SK-N-SH (cell line): ENCODE results near the gene TUBB4A. TPM values are rescaled to one million over a fixed set of nuclear protein-coding genes. Genes with fewer than 3 reads are reported as not detected.

Experiments
- CTCF ChIA-PET: fragments of 300-600, 350-600 bp; formaldehyde crosslinking; extraction: SDS; loops from one replicate; lab custom pipeline; 2021; lab: Yijun Ruan, JAX
- POLR2A ChIA-PET: fragments of 350-600 bp; sonication (Branson Sonifier 250); formaldehyde crosslinking; extraction: SDS; loops from one replicate; lab custom pipeline; 2020; ENCODE audit warnings: antibody characterized with exemption, inconsistent platforms; lab: Yijun Ruan, JAX
- DNase-seq: peaks from one replicate; pipeline ENCODE4 v3.0.0; 2012
- H2AFZ ChIP-seq: fragments of 200-600 bp; sonication (generic); 2 replicates; pipeline ENCODE4 v1.8.1; 2016; ENCODE audit warnings: antibody characterized with exemption, mild to moderate bottlenecking, low read depth
- H3F3A ChIP-seq: fragments of 200-600 bp; sonication (generic); replicated peaks from 2 replicates; pipeline ENCODE3; 2016; ENCODE audit warnings: antibody characterized with exemption, mild to moderate bottlenecking; ENCODE audit not compliant: insufficient read depth
- H3K27ac ChIP-seq, 2 experiments: fragments of 200-500 bp in 1 of 2; fragments of 200-600 bp in 1 of 2; sonication (Bioruptor generic) in 1 of 2; sonication (generic), shearing (Covaris generic) in 1 of 2; 2 replicates each; pipeline versions ENCODE4 v1.5.1 to v1.6.1; 2014 to 2016; ENCODE audit warnings: low read depth in 2 of 2, inconsistent platforms in 1 of 2, low read length in 1 of 2, mild to moderate bottlenecking in 1 of 2, mixed read lengths in 1 of 2
- H3K27me3 ChIP-seq: fragments of 200-600 bp; sonication (generic), shearing (Covaris generic); 2 replicates; pipeline ENCODE4 v1.6.1; 2016; ENCODE audit warnings: mixed run types; ENCODE audit not compliant: insufficient read depth
- H3K36me3 ChIP-seq, 2 experiments: fragments of 200-500 bp in 1 of 2; fragments of 200-600 bp in 1 of 2; sonication (Bioruptor generic) in 1 of 2; sonication (generic) in 1 of 2; replicated peaks in 1 of 2; 2 replicates each; pipeline versions ENCODE3 to v1.5.1; 2014 to 2016; ENCODE audit warnings: low read length in 1 of 2, mild to moderate bottlenecking in 1 of 2; ENCODE audit not compliant: insufficient read depth in 2 of 2, control insufficient read depth in 1 of 2
- H3K4me1 ChIP-seq, 2 experiments: fragments of 200-500 bp in 1 of 2; fragments of 200-600 bp in 1 of 2; sonication (Bioruptor generic) in 1 of 2; sonication (generic), shearing (Covaris generic) in 1 of 2; 2 replicates each; pipeline versions ENCODE4 v1.5.1 to v1.6.1; 2014 to 2016; ENCODE audit warnings: low read depth in 1 of 2, low read length in 1 of 2, mixed run types in 1 of 2; ENCODE audit not compliant: insufficient read depth in 2 of 2, control insufficient read depth in 1 of 2
- H3K4me2 ChIP-seq: fragments of 200-600 bp; sonication (generic), shearing (Covaris generic); 2 replicates; pipeline ENCODE4 v1.6.1; 2017; ENCODE audit warnings: mixed run types
- H3K4me3 ChIP-seq, 2 experiments: fragments of 200-500 bp in 1 of 2; fragments of 200-600 bp in 1 of 2; sonication (Bioruptor generic) in 1 of 2; sonication (generic), shearing (Covaris generic) in 1 of 2; 2 replicates each; pipeline versions ENCODE4 v1.5.1 to v1.8.1; 2014 to 2016; ENCODE audit warnings: low read depth in 2 of 2, inconsistent platforms in 1 of 2, low read length in 1 of 2, mild to moderate bottlenecking in 1 of 2, mixed read lengths in 1 of 2, moderate library complexity in 1 of 2
- H3K79me2 ChIP-seq: fragments of 200-600 bp; sonication (generic); 2 replicates; pipeline ENCODE4 v1.8.1; 2017; ENCODE audit warnings: mild to moderate bottlenecking; ENCODE audit not compliant: insufficient read depth
- H3K9ac ChIP-seq: fragments of 200-600 bp; sonication (generic); 2 replicates; pipeline ENCODE4 v1.6.1; 2017; ENCODE audit warnings: mixed run types
- H3K9me2 ChIP-seq: fragments of 200-600 bp; sonication (generic); 2 replicates; pipeline ENCODE4 v1.6.1; 2017; ENCODE audit warnings: mixed run types
- H3K9me3 ChIP-seq: fragments of 200-600 bp; sonication (generic); 2 replicates; pipeline ENCODE4 v1.6.1; 2017; ENCODE audit warnings: mixed run types, mild to moderate bottlenecking, moderate library complexity
- H4K20me1 ChIP-seq: fragments of 200-600 bp; sonication (generic); 2 replicates; pipeline ENCODE4 v1.6.1; 2017; ENCODE audit warnings: mild to moderate bottlenecking, mixed run types; ENCODE audit not compliant: insufficient read depth
- CTCF ChIP-seq: fragments of 200-600 bp; sonication (generic); IDR thresholded peaks from 2 replicates; pipeline ENCODE4 v1.6.1; 2017; ENCODE audit warnings: antibody characterized with exemption, mild to moderate bottlenecking, moderate library complexity
- EP300 ChIP-seq, 2 experiments: IDR thresholded peaks; 2 replicates each; pipeline versions ENCODE4 v1.4.0 to v1.6.1; 2012; ENCODE audit warnings: borderline replicate concordance in 1 of 2, low read depth in 1 of 2, low read length in 1 of 2
- EZH2phosphoT487 ChIP-seq: fragments of 200-600 bp; sonication (generic); IDR thresholded peaks from 2 replicates; pipeline ENCODE4 v1.6.1; 2017; ENCODE audit warnings: low read depth, mixed run types, mild to moderate bottlenecking, antibody characterized with exemption, moderate library complexity, borderline replicate concordance
- FOXM1 ChIP-seq: IDR thresholded peaks from 2 replicates; pipeline ENCODE4 v1.4.0; 2012; ENCODE audit warnings: low read depth, mild to moderate bottlenecking
- IRF3 ChIP-seq: fragments of 150-350 bp; IDR thresholded peaks from 2 replicates; pipeline ENCODE4 v1.6.1; 2016; ENCODE audit warnings: mild to moderate bottlenecking, low read depth, low read length
- MXI1 ChIP-seq: IDR thresholded peaks from 2 replicates; pipeline ENCODE4 v1.6.1; 2012; ENCODE audit warnings: mild to moderate bottlenecking, low read depth, low read length, improper control_type of control experiment
- POLR2AphosphoS5 ChIP-seq: IDR thresholded peaks from 2 replicates; pipeline ENCODE4 v1.6.1; 2012; ENCODE audit warnings: low read depth, low read length
- RAD21 ChIP-seq: IDR thresholded peaks from 2 replicates; pipeline ENCODE4 v1.6.1; 2012; ENCODE audit warnings: mild to moderate bottlenecking, low read length
- SMC3 ChIP-seq: IDR thresholded peaks from 2 replicates; pipeline ENCODE4 v1.6.1; 2012; ENCODE audit warnings: low read depth, low read length, improper control_type of control experiment
- TAF1 ChIP-seq: IDR thresholded peaks from 2 replicates; pipeline ENCODE4 v1.6.1; 2012; ENCODE audit warnings: low read depth, mild to moderate bottlenecking, low read length, moderate library complexity, borderline replicate concordance
- WGBS: methylation state at CpG from one replicate; pipeline ENCODE4 v1.1.6; 2017; ENCODE audit warnings: low lambda C conversion rate; 5-methylcytosine and 5-hydroxymethylcytosine counted together
- polyA plus RNA-seq, 3 experiments: library from polyadenylated mRNA; depleted of rRNA; stranded (reverse); fragments of >200 nt; gene quantifications; 2 replicates each; pipeline ENCODE4 v1.2.3, GENCODE V29; 2012
- TF ChIP-seq, protein P1 (sequence below): IDR thresholded peaks from 2 replicates; pipeline ENCODE4 v1.4.0; 2012; ENCODE audit warnings: low read depth, borderline replicate concordance
- TF ChIP-seq, protein P2 (sequence below): IDR thresholded peaks from 2 replicates; pipeline ENCODE4 v1.6.1; 2012; ENCODE audit warnings: mild to moderate bottlenecking, low read depth, low read length, moderate library complexity

The TUBB4A gene
- polyA plus RNA-seq, 1 of the 3 experiments (the other 2 are of a cell fraction) = 4.5 TPM

GRCh38 chr19:6482343-6482686, 19.8 kb downstream of the TUBB4A start:
- H3K4me2 ChIP-seq = no peak overlapping the region
- H3K27me3 ChIP-seq = no peaks in the 10 kb centered on the region; the same call in 1 of the 2 replicates
- H3F3A ChIP-seq = no peaks in the 10 kb centered on the region
- H3K36me3 ChIP-seq = no peaks in the 10 kb centered on the region
- H3K79me2 ChIP-seq = no peaks in the 10 kb centered on the region
- TF ChIP-seq SMC3 (no peak), EZH2phosphoT487 (no peak), POLR2AphosphoS5 (no peak)
- ChIA-PET POLR2A (no interaction called here), CTCF (interaction anchor here (1.4 to 1.8 kb wide), 3 partner anchors 9 to 44 kb away, joined by 3 to 14 read pairs (median 3); no protein-coding TSS in a partner anchor)
- no peaks in the 10 kb centered on the region for H3K9me2 ChIP-seq
- 87% methylated on average over 7 of the region's 8 CpGs for WGBS
- H3K4me1 ChIP-seq = no peaks in the 10 kb centered on the region
- H3K27ac ChIP-seq = no peak overlapping the region
- H4K20me1 ChIP-seq = no peaks in the 10 kb centered on the region
- no peak for DNase-seq
- no peak overlapping the region for H2AFZ ChIP-seq
- no peak overlapping the region for H3K9ac ChIP-seq
- H3K9me3 ChIP-seq = no peaks in the 10 kb centered on the region
- H3K4me3 ChIP-seq = no peak overlapping the region

GRCh38 chr19:6481541-6482342, 20.4 kb downstream of the TUBB4A start, which contains the start of gene DENND1C:
TSS of gene DENND1C (minus strand) at chr19:6481787. CDS start at chr19:6481695, 92 bp downstream.
- H3K27me3 ChIP-seq = no peaks in the 10 kb centered on the region; the same call in 1 of the 2 replicates
- no peak within 1 kb of the TSS for H3K4me2 ChIP-seq
- TF ChIP-seq FOXM1 (no peak), SMC3 (peak; percentile 46), POLR2AphosphoS5 (no peak), IRF3 (no peak), TAF1 (no peak), CTCF (peak; percentile 60), RAD21 (peak; percentile 40; the same call in 1 of the 2 replicates), EP300 (IDR thresholded peaks at IDR 0.05; ENCODE audit: borderline replicate concordance in 1 of 2, low read depth in 1 of 2, low read length in 1 of 2) (no peak), MXI1 (no peak)
- TF ChIP-seq, protein P1, sequence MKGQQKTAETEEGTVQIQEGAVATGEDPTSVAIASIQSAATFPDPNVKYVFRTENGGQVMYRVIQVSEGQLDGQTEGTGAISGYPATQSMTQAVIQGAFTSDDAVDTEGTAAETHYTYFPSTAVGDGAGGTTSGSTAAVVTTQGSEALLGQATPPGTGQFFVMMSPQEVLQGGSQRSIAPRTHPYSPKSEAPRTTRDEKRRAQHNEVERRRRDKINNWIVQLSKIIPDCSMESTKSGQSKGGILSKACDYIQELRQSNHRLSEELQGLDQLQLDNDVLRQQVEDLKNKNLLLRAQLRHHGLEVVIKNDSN = no peak
- TF ChIP-seq, protein P2, sequence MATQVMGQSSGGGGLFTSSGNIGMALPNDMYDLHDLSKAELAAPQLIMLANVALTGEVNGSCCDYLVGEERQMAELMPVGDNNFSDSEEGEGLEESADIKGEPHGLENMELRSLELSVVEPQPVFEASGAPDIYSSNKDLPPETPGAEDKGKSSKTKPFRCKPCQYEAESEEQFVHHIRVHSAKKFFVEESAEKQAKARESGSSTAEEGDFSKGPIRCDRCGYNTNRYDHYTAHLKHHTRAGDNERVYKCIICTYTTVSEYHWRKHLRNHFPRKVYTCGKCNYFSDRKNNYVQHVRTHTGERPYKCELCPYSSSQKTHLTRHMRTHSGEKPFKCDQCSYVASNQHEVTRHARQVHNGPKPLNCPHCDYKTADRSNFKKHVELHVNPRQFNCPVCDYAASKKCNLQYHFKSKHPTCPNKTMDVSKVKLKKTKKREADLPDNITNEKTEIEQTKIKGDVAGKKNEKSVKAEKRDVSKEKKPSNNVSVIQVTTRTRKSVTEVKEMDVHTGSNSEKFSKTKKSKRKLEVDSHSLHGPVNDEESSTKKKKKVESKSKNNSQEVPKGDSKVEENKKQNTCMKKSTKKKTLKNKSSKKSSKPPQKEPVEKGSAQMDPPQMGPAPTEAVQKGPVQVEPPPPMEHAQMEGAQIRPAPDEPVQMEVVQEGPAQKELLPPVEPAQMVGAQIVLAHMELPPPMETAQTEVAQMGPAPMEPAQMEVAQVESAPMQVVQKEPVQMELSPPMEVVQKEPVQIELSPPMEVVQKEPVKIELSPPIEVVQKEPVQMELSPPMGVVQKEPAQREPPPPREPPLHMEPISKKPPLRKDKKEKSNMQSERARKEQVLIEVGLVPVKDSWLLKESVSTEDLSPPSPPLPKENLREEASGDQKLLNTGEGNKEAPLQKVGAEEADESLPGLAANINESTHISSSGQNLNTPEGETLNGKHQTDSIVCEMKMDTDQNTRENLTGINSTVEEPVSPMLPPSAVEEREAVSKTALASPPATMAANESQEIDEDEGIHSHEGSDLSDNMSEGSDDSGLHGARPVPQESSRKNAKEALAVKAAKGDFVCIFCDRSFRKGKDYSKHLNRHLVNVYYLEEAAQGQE = no peak
- H3K4me3 ChIP-seq = no peak within 1 kb of the TSS
- peaks cover 0 to 5% of the 10 kb centered on the region in 2 experiments; a peak in 1 of 4 replicates for H3K4me1 ChIP-seq
- H3K9me2 ChIP-seq = no peaks in the 10 kb centered on the region
- H3F3A ChIP-seq = no peaks in the 10 kb centered on the region
- H2AFZ ChIP-seq = no peak within 1 kb of the TSS
- H3K9me3 ChIP-seq = no peaks in the 10 kb centered on the region
- H4K20me1 ChIP-seq = no peaks in the 10 kb centered on the region
- no peaks in the 10 kb centered on the region for H3K79me2 ChIP-seq
- no peaks in the 10 kb centered on the region for H3K36me3 ChIP-seq
- no peak within 1 kb of the TSS for H3K9ac ChIP-seq
- CTCF ChIA-PET = interaction anchor here (0.8 to 1.8 kb wide), 6 partner anchors 10 to 44 kb away, joined by 3 to 14 read pairs (median 3); partner anchors contain the start of gene TUBB4A
- POLR2A ChIA-PET = no interaction called here
- DNase-seq = peak; percentile 71
- 42% methylated on average over 20 of the region's 24 CpGs for WGBS
- no peak within 1 kb of the TSS for H3K27ac ChIP-seq
